GM21423 (cell line): ENCODE data around the gene SYS1.

Source experiments
- ATAC-seq: cut with Tn5 transposase; IDR thresholded peaks from one replicate; pipeline ENCODE4 v1.9.1; 2021; ENCODE audit warnings: mild to moderate bottlenecking, moderate library complexity; ENCODE audit not compliant: unreplicated experiment

Gene SYS1

DNA sequence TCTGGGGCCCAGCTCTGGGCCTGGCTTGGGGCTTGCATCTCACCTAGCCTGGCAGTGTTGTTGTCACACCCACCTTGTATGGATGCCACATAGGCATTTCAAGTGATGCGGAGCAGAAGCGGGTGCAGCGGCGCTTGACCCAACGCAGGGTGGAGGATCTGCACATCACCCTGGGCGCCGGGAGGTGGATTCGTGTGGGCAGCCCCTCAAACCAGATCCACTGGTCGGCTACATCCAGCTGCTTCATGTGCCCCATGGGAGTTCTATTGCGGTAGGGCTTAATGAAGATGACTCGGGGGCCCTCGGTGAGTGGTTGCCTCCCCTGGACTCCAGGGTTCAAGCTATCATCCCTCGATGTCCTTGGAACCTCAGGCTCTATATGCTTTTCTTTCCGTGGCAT is 12.0 kb downstream of the SYS1 start:
- ATAC-seq = no peak

DNA sequence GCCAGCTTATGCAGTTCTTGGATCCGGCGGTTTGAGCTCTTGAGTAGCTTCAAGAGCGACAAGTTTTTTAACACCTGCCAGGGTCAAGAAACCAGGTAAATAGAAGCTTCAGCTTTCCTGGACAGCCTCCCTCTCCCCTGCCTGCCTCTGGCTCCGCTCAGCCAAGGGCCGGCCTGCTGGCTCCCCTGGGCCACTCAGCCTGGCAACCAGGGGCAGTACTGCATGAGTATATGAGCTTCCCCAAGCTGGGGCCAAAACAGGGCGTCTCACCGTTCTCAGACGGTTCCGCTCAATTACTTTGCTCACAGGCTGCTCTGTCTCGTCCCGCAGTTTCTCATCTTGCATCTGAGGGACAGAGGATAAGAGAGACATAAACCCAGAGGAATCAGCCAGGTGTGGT is 14.3 kb downstream of the SYS1 start:
- no peak for ATAC-seq

- ATAC-seq = no peak
Observed at GRCh38 chr20:45378191-45378590, 15.2 kb downstream of the SYS1 start, which contains the start of gene TP53TG5. Gene TP53TG5 (minus strand): TSS chr20:45378325. CDS start chr20:45378236, 89 bp downstream.

DNA sequence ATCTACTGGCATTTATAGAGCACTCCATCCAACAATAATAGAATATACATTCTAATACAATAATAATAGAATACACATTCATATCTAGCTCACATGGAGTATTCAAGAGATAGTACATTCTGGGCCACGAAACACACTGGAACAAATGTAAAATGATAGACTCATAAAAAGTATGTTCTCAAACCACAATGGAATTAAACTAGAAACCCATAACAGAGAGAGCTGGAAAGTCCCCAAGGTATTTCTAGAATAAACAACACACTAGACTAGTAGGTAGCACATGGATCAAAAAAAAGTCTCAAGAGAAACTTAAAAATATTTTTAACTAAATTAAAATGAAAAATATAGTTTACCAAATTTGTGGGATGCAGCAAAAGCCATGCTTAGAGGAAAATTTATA is 24.3 kb downstream of the SYS1 start:
- ATAC-seq = no peak

- no peak for ATAC-seq
Observed at GRCh38 chr20:45390931-45391330, 28.0 kb downstream of the SYS1 start.

GRCh38 chr20:45391559-45391958 is 28.6 kb downstream of the SYS1 start:
- no peak for ATAC-seq

DNA sequence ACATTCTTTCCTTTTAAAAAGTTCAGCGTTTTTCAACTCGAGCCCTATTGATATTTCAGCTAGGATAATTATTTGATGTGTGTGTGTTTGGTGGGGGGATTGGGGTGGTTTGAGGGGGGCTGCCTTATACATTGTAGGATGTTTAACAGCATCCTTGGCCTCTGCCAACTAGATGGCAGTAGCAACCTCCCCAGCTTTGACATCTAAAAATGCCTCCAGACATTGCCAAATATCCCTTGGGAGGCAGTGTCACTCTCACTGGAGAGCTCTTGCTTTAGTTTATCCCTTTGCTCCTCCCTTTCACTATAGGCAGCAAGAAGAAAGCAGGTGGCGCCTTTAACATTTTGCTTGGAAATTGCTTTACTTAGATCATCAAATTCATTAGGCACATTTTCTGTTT is 29.8 kb downstream of the SYS1 start:
- no peak for ATAC-seq

DNA sequence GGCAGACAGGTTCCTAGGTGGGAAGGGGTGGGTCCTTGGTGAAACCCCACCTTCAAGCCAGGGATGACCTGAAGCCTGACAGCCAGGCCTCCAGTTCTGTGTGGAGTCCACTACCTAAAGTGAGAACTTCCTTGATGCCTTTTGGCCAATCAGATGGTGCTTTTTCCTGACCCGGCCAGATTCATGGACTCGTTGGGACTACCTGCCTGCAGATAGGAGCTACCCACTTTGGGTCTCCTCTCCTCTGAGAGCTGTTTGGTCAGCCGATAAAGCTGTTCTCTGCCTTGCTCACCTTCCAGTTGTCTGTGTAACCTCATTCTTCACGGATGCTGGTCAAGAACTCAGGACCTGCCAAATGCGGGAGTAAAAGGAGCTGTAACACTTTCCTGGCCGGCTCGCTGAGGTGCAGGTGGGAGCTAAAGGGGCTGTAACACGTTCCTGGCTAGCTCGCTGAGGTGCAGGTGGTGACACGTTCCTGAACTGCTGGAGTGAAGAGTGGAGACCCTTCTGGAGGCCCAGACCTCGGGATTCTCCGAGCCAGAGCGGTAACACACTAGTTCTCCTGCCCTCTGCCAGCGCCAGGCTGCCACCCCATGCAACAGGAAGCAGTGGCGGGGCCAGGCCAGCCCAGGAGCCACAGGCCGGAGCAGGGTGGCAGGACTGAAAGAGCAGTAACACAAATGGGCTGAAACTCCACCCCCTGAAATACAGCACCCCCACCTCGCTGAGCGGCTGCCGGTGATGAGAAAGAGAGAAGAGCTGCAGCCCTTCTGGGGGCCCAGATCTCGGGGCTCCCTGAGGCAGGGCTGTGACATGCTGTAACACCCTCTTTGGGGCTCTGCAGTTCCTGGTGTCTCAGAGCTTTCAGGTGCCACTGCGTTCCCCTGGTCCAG is 31.5 kb downstream of the SYS1 start:
- no peak for ATAC-seq

GRCh38 chr20:45395114-45395415 is 32.1 kb downstream of the SYS1 start:
- ATAC-seq = no peak

DNA sequence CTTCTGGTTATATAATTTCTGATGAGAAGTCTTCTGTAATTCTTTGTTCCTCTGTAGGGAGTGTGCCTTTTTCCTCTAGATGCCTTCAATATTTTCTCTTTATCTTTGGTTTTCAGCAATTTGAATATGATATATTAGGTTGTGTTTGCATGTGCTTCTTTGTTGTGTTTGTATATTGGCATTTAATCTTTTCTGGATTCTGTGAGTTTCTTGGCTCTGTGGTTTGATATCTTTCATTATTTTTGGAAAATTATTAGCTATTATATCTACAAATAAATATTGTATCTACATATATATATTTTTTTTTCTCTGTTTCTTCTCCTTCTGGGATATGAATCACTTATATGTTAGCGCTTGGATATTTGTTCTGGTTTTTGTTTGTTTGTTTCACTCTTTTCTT is 36.1 kb downstream of the SYS1 start:
- no peak for ATAC-seq

GRCh38 chr20:45400346-45401031 is 37.5 kb downstream of the SYS1 start:
- no peak for ATAC-seq

- no peak for ATAC-seq
Observed at GRCh38 chr20:45402946-45403345, 40.0 kb downstream of the SYS1 start.

DNA sequence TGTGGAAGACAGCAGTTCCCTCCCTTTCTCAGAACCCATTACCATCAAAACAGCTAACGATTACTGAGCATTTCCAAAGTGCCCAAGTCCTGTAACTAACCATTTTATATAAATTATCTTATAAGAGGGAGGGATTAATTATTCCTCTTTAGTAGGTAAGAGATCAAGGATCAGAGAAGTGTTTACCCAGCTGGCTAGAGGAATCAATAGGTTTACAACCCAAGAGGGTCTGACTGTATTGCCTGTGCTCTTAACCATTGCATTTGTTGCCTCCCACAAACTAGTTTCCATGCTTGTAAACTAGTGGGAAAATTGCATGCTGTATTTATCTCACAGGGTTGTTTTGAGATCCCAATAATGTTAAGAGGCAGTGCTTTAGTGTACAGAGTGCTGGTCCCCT is 41.5 kb downstream of the SYS1 start:
- no peak for ATAC-seq

DNA sequence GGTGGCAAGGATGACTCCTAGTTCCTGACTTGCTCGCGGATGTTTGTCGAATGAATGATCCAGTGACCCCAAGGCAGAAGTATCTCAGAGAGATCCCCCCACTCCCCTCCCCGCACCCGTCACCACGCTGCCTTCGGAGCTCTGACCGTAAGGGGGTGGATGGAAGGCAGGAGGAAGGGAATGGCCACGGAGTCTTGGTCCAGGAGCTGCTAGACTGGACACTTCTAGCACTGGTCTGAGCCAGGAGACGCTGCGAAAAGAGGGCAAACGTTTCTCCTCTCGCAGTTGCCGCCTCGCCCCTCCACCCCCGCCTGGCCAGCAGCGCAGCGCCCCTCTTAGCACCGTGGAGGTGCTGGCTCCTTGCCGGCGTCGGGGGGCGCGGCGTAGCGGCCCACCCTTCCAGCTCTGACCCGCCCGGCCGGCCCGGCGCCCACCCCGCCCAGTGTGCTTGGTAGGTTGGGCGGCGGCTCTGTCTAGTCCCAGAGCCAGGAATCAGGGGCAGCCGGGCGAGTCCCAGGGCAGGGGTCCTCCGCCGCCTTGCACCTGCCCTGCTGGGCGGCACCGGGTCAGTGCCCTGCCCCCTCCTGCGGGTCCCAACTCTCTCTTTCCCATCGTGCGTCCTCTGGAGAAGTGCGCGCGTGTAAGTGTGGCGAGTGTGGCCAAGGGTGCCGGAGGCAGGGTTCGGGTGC is 42.8 kb downstream of the SYS1 start:
- ATAC-seq = no peak

DNA sequence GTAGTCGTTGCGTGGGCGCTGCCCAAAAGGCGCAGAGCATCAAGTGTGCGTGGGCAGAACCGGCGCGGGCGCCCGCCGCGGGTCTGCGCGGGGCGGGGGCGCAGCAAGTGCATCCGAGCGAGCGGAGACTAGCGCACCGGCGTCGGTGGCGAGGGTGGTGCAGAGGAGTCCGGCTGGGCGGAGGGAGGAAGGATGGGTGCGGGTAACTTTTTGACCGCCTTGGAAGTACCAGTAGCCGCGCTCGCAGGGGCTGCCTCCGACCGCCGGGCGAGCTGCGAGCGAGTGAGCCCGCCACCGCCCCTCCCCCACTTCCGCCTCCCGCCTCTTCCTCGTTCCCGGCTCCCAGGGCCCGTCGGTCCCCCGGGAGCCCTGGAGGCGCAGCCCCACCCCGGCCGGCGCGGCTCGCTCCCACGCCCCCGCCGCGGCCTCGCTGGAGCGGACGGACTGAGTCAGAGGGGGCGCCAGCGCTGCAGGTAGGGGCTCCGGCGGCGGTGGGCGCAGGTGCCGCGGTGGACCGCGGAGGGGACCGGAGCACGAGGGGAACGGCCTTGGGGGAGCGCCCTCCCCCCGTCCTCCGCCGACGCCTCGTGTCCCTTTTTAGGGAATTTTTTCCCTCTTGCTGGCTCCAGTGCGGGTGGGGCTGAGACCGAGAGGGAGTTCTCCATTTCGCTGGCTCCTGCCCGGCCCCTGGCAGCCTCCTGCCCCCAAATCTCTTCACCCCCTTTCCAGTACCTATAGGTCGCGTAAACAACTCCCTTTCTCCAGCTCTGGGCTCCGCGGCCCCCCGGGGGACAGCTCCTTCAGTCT is 43.5 kb downstream of the SYS1 start:
- no peak for ATAC-seq

GRCh38 chr20:45407067-45407745 is 44.2 kb downstream of the SYS1 start:
- ATAC-seq = no peak

GRCh38 chr20:45407783-45408645 is 45.1 kb downstream of the SYS1 start, which contains the start of gene DBNDD2:
Gene DBNDD2 (plus strand): TSS chr20:45408289. CDS start chr20:45408468, 179 bp downstream.
- no peak for ATAC-seq

DNA sequence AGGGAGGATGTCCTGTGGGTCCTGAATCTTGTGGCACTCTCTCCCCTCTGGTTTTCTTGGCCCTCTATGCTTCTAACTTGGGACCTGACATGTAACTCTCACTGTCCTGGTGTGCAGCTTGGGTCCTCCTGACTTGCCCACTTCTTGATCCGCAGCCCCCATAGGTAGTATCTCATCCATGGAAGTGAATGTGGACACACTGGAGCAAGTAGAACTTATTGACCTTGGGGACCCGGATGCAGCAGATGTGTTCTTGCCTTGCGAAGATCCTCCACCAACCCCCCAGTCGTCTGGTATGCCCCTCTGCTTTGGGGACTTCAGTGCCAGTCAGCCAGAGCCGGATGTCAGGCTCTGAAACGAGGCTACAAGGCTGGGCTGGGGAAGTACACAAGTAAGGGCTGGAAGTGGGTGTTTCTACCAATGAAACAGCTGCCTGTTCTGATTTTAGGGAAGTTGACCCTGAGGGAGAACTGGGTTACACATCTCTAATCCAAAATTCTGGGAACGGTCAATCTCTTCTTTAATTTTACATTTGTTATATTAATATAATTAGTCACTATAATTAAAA is 45.8 kb downstream of the SYS1 start:
- ATAC-seq = no peak
